GM19023 (cell line): ENCODE measurements around the gene PC.
A peak's percentile ranks its signal among the peaks of the same experiment; 100 is the strongest.

Source experiments
- ATAC-seq: cut with Tn5 transposase; IDR thresholded peaks from one replicate; pipeline ENCODE4 v1.9.1; 2021; ENCODE audit warnings: mild to moderate bottlenecking, moderate library complexity; ENCODE audit not compliant: unreplicated experiment

The PC gene

GRCh38 chr11:66957971-66958231 is 282 bp downstream of the PC start:
- peak; percentile 29 for ATAC-seq

- ATAC-seq, result no peak
Observed at GRCh38 chr11:66956689-66957290, 1.4 kb downstream of the PC start.

- ATAC-seq, result no peak
Observed at GRCh38 chr11:66953081-66953833, 4.9 kb downstream of the PC start.

GRCh38 chr11:66951927-66952337 is 6.3 kb downstream of the PC start:
- ATAC-seq, result no peak

GRCh38 chr11:66951135-66951534 is 7.0 kb downstream of the PC start:
- ATAC-seq, result no peak

GRCh38 chr11:66950112-66950535 is 8.1 kb downstream of the PC start:
- ATAC-seq, result no peak

- ATAC-seq, result no peak
Observed at GRCh38 chr11:66938582-66939135, 19.5 kb downstream of the PC start.

- ATAC-seq, result no peak
Observed at GRCh38 chr11:66937193-66937733, 20.9 kb downstream of the PC start.

- ATAC-seq, result no peak
Observed at GRCh38 chr11:66936311-66936711, 21.9 kb downstream of the PC start.

- ATAC-seq, result no peak
Observed at GRCh38 chr11:66934950-66935779, 23.0 kb downstream of the PC start.

- ATAC-seq, result no peak
Observed at GRCh38 chr11:66933531-66933930, 24.7 kb downstream of the PC start.

GRCh38 chr11:66932543-66932942 is 25.6 kb downstream of the PC start:
- ATAC-seq, result no peak

- no peak for ATAC-seq
Observed at GRCh38 chr11:66929753-66930152, 28.4 kb downstream of the PC start.

GRCh38 chr11:66924272-66924671 is 33.9 kb downstream of the PC start:
- no peak for ATAC-seq

GRCh38 chr11:66922551-66922950 is 35.6 kb downstream of the PC start:
- no peak for ATAC-seq

- no peak for ATAC-seq
Observed at GRCh38 chr11:66920978-66921784, 37.0 kb downstream of the PC start.

- ATAC-seq, result no peak
Observed at GRCh38 chr11:66919923-66920322, 38.3 kb downstream of the PC start.

- no peak for ATAC-seq
Observed at GRCh38 chr11:66918741-66919140, 39.4 kb downstream of the PC start.

- no peak for ATAC-seq
Observed at GRCh38 chr11:66915866-66916265, 42.3 kb downstream of the PC start.

- no peak for ATAC-seq
Observed at GRCh38 chr11:66915046-66915832, 42.9 kb downstream of the PC start.
